Skeletal muscle cell (primary cell): Measurements from ENCODE around the gene SMIM44.
"Not testable (repeated sequence)": the region's sequence is repeated elsewhere in the genome, so short reads cannot be mapped to it uniquely, and the experiment has no call there.

Source experiments
- DNase-seq: peaks from one replicate; pipeline ENCODE4 v3.0.0-alpha.2; 2010; ENCODE audit warnings: low read depth
- H3K4me3 ChIP-seq: 2 replicates; pipeline ENCODE4 v1.5.1; 2011; ENCODE audit warnings: low read depth, mild to moderate bottlenecking, control low read depth, low read length, moderate library complexity

SMIM44 gene

DNA sequence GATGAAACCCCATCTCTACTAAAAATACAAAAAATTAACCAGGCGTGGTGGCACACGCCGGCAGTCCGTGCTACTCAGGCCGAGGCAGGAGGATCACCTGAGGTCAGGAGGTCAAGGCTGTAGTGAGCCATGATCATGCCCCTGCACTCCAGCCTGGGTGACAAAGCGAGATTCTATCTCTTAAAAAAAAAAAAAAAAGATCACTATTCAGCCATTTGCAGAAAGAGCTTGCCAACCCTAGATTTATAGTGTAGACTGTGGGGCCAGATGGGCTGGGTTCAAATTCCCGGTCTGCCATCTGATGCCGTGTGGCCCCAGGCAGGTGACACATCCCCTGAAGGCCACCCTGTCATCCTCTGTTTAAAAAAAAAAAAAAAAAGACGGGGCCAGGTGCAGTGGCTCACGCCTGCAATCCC, 31.8 kb downstream of the SMIM44 start:
- DNase-seq = no peak
- H3K4me3 ChIP-seq = no peak overlapping the region

DNA sequence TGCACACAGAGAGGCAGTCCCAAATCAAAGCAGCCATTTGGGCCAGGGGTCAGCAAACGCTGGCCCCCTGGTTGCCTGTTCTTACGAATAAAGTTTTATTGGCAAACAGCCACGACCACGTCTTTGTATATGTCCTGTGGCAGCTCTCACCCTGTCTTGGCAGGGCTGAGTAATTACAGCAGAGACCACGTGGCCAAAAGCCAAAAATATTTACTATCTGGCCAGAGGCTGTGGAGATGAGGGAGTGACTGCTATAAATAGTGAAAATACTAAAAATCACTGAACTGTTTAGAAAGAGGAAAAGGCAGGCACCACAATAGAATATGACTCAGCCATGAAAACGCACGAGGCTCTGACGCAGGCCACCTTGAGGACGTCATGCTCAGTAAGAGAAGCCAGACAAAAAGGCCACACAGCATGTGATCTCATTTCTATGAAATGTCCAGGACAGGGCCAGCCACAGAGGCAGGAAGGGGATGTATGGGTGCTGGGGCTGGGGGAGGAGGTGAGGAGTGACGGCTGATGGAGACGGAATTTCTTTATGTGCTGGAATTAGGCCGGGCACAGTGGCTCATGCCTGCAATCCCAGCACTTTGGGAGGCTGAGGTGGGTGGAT, 32.3 kb downstream of the SMIM44 start:
- H3K4me3 ChIP-seq = no peak overlapping the region
- DNase-seq = peak; percentile 99

DNA sequence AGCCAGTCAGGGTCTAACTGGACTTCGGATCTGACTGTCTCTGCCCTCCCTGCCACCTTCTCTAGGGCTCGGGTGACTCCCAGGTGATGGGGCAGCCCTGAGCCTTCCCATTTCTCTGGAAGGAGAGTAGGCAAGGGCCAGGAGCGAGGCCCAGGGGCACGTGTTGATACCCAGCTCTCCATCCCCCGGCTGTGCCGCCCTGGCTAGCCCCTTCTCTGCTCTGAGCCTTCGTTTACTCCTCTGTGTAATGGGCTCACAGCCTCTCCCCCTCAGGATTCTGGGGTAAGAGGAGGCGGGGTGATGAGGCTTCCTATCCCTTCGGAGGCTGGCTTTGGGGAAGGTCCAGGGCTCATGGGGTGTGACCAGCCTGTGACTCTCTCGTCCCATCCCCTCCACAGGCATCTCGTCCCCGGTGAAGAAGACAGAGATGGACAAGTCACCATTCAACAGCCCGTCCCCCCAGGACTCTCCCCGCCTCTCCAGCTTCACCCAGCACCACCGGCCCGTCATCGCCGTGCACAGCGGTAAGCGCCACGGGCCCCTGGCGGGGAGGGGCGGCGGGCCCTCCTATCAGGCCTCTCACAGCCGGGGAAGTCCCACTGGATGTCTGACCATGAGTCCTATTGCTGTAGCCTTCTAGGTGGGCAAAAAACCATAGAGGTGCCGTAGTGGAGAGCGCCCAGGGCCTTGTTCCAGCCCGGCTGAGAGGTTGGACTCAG, 34.5 kb downstream of the SMIM44 start:
- H3K4me3 ChIP-seq = no peak overlapping the region
- no peak for DNase-seq

DNA sequence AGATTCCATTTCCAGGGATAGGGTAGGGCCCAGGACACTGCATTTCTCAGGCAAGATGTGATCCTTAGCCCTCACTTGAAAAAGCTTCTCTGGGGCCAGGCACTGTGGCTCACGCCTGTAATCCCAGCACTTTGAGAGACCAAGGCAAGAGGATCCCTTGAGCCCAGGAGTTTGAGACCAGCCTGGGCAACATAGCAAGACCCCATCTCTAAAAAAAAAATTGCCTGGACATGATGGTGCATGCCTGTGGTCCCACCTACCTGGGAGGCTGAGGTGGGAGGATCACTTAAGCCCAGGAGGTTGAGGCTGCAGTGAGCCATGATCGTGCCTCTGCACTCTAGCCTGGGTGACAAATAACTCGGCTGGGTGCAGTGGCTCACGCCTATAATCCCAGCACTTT, 36.6 kb downstream of the SMIM44 start:
- not testable (repeated sequence) for DNase-seq, H3K4me3 ChIP-seq

DNA sequence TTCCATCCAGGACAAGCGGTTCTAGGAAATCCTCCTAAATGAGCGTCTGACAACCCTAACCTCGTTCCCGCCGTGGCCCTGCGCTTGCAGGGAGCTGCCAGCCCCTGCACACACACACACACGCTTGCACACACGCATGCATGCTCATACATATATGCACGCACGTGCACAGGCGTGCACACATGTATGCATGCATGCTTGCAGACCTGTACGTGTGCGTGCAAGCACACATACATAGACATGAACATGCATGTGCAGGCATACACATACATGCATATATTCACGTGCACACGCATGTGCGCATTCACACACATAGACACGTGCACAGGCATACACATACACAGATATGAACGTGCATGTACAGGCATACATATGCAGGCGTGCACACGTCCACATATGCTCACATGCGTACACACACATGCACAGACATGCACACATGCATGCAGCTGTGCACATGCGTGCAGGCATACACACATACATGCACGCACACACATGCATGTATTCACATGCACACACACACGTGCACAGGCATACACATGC, 38.5 kb downstream of the SMIM44 start:
- H3K4me3 ChIP-seq = no peak overlapping the region
- no peak for DNase-seq

DNA sequence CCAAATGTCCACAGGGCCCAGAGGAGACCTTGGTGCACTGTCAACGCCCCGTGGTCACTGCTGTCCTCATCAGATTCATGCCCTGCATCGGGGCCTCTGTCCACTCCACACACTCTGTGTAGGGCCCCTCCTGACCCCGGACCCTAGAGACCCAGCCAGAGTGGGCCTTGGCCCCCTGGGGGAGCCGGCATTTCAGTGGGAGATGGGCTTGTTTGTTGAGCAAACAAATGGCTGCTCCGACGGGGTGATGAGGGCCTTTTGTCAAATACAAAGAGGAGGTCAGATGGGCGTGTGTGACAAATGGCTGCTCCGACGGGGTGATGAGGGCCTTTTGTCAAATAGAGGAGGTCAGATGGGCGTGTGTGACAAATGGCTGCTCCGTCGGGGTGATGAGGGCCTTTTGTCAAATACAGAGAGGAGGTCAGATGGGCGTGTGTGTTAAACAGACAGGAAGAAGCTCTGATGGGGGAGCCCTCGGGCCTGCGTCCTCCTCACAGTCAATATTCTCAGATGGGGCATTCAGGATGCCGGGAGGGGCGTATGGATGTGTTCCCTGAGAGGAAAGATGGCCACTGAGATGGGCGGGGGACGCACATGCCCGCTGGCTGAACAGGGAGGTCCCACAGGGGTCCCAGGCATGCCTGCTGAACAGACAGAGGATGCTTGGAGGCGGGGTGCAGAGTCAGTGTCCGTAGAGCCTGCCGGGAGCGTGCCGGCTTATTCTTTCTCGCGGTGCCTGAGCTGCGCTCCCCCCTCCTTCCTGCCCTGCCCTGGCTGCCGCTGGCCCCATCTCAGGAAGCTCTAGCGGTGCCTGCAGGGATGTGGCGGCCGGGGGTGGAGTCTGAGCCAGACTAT, 39.2 kb downstream of the SMIM44 start:
- DNase-seq = no peak
- H3K4me3 ChIP-seq = no peak overlapping the region

DNA sequence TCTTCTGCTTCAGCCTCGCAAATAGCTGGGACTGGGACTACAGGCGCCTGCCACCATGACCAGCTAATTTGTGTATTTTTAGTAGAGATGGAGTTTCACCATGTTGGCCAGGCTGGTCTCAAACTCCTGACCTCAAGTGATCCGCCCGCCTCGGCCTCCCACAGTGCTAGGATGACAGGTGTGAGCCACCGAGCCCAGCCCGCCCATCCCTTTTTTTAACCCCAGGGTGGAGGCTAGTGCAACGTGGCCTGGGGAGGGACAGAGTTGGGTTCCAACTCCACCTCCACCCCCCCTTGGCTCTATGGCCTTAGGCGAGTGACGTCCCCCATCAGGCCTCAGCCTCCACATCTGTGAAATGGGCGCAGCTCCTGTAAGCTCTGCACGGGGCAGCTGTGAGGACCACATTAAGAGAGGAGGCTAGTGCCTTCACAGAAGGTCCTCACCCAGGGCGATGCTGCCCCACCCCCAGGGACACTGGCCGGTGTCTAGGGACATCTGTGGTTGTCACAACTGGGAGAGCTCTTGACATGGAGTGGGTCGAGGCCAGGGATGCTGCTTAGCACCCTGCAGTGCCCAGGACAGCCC, 40.7 kb downstream of the SMIM44 start:
- DNase-seq = no peak
- H3K4me3 ChIP-seq = no peak overlapping the region

DNA sequence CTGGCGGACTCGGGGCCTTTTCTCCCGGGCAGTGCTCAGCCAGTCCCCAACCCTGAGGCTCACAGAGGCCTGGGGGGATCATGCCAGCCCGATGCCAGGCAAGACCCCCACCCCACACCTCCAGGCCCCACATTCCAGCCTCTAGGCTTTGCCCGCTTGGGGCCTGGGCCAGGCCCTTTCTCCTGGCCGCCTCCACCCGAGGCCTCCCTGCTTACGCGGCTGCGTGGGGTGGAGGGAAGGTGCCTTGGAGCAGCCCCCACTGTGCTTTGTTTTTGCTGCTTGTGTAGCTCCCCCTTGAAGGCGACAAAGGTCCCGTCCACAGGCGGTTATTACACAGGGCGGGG, 41.3 kb downstream of the SMIM44 start:
- no peak for DNase-seq
- no peak overlapping the region for H3K4me3 ChIP-seq

DNA sequence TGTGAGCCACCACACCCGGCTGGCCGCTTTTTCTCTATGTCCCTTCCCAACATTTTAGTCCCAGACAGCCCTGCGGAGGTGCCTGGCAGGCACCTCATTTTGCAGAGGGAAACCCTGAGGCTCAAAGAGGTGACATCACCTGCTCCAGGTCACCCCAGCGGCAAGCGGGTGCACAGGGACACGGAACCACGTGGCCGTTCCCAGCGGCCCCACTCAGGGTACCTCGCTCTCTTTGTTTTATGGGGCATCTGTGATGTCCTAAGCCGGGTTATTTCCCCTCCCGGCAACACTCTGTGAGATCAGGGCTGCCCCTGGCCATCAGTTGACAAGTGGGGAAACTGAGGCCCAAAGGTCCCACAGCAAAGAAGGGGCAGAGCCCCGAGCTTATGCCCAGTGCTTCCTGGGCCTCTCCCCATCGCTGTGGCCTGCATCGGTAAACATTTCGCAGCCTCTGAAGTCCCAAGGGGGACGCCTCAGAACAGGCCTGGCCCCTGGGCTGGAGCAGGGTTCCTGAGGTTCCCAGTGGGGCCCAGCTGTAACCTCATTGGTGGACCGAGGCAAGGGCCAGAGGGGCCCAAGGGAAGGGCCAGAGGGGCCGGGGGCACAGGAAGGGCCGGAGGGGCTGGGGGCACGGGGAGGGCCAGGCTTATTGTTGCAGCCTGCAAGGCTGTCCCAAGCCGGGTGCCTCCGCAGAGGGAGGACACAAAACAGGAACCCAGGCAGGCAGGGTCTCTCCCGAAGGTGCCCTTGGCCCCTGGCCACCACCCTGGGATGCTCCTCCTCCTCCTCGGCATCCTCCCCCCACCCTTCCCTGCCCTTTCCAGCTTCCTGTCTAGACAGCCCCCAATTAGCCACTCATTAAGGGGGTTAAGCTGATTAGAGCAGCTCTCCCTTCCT, 41.9 kb downstream of the SMIM44 start:
- H3K4me3 ChIP-seq = no peak overlapping the region
- DNase-seq = no peak

DNA sequence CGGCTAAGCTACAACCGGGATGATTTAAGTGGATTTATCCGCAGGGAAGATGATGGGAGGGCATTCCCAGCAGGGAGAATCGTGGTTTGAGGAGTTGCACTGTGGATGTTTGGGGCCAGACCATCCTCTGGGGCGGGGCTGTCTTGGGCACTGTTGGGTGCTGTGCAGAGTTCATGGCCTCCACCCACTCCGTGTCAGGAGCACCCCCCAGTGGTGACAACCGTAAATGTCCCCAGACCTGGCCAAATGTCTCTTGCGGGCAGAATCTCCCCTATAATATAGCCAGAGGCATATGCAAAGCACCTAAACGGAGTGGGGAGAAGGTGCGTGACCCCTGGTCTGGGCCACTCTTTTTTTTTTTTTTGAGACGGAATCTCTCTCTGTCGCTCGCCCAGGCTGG, 43.2 kb downstream of the SMIM44 start:
- H3K4me3 ChIP-seq = no peak overlapping the region
- no peak for DNase-seq

DNA sequence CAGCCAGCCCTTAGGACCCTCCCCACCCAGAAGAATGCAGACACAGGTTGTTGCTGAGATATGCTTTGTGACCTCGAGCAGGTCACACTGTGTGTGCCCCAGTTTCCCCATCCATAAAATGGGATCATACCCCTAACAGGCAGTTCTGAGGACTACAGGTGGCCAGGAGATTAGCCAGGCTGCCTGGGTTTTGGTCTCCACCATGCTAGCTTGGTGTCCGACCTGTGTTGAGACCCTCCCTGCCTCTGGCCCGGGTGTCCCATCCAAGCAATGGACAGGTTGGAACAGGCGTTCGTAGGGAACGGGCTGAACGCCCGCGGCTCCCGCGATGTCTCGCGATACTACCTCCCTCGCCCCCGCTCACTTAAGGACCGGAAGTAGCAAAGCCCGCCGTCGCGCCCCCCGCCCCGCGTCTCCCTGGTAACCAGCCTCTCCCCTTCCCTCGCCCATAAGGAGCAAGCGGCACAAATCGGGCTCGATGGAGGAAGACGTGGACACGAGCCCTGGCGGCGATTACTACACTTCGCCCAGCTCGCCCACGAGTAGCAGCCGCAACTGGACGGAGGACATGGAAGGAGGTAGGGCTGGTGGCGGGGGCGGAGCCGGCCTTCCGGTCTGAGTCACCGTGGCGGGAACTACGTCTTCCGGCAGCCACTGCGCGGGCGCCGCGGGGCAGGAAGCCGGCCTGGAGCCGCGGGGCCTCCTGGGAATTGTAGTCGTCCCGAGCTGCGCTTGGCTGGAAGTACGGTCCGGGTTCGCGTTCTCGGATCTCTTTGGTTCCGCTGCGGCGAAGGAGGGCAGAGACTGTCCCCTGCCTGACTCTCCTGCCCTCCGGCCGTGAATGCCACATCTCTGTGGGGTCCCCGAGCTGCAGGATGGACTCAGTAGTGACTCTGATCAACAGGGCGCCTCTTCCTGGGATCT, 48.3 kb downstream of the SMIM44 start:
- peak overlapping the region; percentile 41 for H3K4me3 ChIP-seq
- peak; percentile 90 for DNase-seq

DNA sequence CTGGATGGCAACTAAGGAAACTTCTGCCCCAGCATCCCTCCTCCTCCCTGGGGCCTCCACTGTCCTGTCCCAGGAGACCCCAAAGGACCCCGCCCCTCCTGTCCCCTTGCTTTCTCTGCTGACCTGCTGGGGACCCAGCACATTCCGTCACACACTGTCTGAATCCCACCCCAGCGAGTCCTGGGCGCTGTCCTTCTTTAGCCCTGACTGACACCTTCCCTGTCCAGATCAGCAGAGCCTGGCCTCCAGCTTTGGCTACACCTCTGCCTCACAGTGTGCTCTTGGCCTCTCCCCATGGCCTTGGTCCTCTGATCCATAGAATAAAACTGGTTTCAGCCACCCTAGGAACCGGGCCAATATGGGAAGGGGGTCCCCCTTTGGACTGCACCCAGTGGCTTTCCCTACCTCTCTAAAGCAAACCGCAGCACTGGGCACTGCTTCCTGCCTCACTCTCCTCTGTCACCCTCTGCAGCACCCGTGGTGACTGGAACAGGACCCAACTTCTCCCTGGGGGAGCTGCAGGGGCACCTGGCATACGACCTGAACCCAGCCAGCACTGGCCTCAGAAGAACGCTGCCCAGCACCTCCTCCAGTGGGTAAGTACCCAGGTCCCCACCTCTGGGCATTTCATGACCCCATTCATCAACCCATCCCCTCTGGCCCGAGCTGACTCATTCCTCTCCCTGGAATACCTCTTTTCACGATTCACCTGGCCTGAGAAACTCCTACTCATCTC, 49.3 kb downstream of the SMIM44 start:
- no peak overlapping the region for H3K4me3 ChIP-seq
- no peak for DNase-seq

DNA sequence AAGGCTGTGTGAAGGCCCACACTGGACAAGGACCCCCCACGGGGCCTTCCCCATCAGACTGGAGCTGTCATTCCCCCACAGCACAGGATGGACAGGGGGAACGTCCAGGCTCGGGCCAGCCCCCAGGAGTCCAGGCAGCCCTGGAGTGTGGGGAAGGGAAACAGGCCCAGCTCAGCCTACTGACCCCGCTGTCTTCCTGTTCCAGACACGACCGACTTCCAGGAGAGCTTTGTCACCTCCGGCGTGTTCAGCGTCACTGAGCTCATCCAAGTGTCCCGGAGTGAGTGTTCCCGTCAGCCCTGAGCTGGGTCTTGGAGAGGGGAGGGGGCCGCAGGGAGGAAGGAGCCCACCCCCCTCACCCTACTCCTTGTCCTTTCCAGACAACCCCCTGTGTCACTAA, 49.9 kb downstream of the SMIM44 start:
- H3K4me3 ChIP-seq = no peak overlapping the region
- DNase-seq = no peak
